OCI-LY3 (cell line): ENCODE data around the gene TMEM132C.

Experiments
- H2AFZ ChIP-seq: fragments of 200-600, 300-600 bp; shearing (Covaris generic); 2 replicates; pipeline ENCODE4 v1.6.0; 2014; ENCODE audit warnings: antibody characterized with exemption, low read depth, low read length
- H3K27ac ChIP-seq: fragments of 200-600, 300-600 bp; sonication (generic); 2 replicates; pipeline ENCODE4 v1.5.1; 2014; ENCODE audit warnings: mild to moderate bottlenecking, low read length, moderate library complexity, mixed read lengths
- H3K27me3 ChIP-seq: fragments of 200-600, 300-600 bp; sonication (generic); 2 replicates; pipeline ENCODE4 v1.6.1; 2014; ENCODE audit warnings: low read depth, low read length, mixed read lengths
- H3K36me3 ChIP-seq: fragments of 200-600, 300-600 bp; sonication (generic); replicated peaks from 2 replicates; pipeline ENCODE3; 2014; ENCODE audit warnings: low read depth, low read length, mixed read lengths
- H3K4me1 ChIP-seq: fragments of 300-600, 200-600 bp; sonication (generic); 2 replicates; pipeline ENCODE4 v1.6.1; 2014; ENCODE audit warnings: low read length, mixed read lengths
- H3K4me2 ChIP-seq: fragments of 200-600, 300-600 bp; sonication (generic); 2 replicates; pipeline ENCODE4 v1.6.1; 2014; ENCODE audit warnings: low read length, mixed read lengths
- H3K4me3 ChIP-seq: fragments of 300-600, 200-600 bp; sonication (generic); 2 replicates; pipeline ENCODE4 v1.5.1; 2014; ENCODE audit warnings: antibody characterized with exemption, mild to moderate bottlenecking, low read length, moderate library complexity
- H3K79me2 ChIP-seq: fragments of 300-600, 200-600 bp; shearing (Covaris generic); 2 replicates; pipeline ENCODE4 v1.6.1; 2014; ENCODE audit warnings: mild to moderate bottlenecking, low read length, mixed read lengths
- H3K9ac ChIP-seq: fragments of 300-600, 200-600 bp; shearing (Covaris generic); 2 replicates; pipeline ENCODE4 v1.6.0; 2014; ENCODE audit warnings: mild to moderate bottlenecking, low read length, moderate library complexity
- H3K9me3 ChIP-seq: fragments of 200-600, 300-600 bp; shearing (Covaris generic); 2 replicates; pipeline ENCODE4 v1.6.1; 2014; ENCODE audit warnings: low read length, mixed read lengths; ENCODE audit not compliant: insufficient read depth
- H4K20me1 ChIP-seq: fragments of 200-600, 300-600 bp; sonication (generic); 2 replicates; pipeline ENCODE4 v1.6.1; 2016; ENCODE audit warnings: low read length, mixed read lengths; ENCODE audit not compliant: insufficient read depth
- EZH2phosphoT487 ChIP-seq: fragments of 200-600 bp; shearing (Covaris generic); IDR thresholded peaks from 2 replicates; pipeline ENCODE4 v1.6.1; 2018; ENCODE audit warnings: antibody characterized with exemption, mixed run types, low read depth
- TF ChIP-seq, protein P1 (sequence below): fragments of 200-600, 300-600 bp; sonication (generic); IDR thresholded peaks from 2 replicates; pipeline ENCODE4 v1.5.1; 2014; ENCODE audit warnings: antibody characterized with exemption, low read length, low read depth

Gene TMEM132C

DNA sequence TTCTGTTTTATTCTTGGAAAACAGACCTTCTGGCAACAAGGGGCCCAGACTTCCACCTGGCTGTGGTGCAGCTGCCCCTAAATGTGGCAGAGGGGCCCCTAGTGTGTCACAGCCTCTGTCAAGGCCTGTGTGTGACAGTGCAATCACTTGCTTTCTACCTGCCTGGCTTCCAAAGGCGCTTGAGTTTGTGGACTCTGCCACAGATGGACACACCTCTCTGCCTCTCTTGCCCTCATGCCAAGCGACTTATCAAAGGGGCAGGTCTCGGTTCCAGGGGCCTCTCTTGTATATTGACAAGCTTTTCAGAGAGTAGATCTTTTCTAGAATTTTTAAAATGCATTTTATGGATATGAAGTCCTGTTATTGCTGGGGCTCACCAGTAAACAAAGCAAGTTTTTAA, 339.6 kb downstream of the TMEM132C start:
- H3K79me2 ChIP-seq, result no peaks in the 10 kb centered on the region
- H3K27me3 ChIP-seq, result peaks cover 10% of the 10 kb centered on the region; the same call in 1 of the 2 replicates
- H3K4me3 ChIP-seq, result no peak overlapping the region
- no peak overlapping the region for H2AFZ ChIP-seq
- TF ChIP-seq, protein P1, sequence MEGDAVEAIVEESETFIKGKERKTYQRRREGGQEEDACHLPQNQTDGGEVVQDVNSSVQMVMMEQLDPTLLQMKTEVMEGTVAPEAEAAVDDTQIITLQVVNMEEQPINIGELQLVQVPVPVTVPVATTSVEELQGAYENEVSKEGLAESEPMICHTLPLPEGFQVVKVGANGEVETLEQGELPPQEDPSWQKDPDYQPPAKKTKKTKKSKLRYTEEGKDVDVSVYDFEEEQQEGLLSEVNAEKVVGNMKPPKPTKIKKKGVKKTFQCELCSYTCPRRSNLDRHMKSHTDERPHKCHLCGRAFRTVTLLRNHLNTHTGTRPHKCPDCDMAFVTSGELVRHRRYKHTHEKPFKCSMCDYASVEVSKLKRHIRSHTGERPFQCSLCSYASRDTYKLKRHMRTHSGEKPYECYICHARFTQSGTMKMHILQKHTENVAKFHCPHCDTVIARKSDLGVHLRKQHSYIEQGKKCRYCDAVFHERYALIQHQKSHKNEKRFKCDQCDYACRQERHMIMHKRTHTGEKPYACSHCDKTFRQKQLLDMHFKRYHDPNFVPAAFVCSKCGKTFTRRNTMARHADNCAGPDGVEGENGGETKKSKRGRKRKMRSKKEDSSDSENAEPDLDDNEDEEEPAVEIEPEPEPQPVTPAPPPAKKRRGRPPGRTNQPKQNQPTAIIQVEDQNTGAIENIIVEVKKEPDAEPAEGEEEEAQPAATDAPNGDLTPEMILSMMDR, result no peak
- TF ChIP-seq EZH2phosphoT487, result no peak
- peaks cover 66% of the 10 kb centered on the region for H3K4me1 ChIP-seq
- H4K20me1 ChIP-seq, result no peaks in the 10 kb centered on the region
- no peaks in the 10 kb centered on the region for H3K36me3 ChIP-seq
- H3K9ac ChIP-seq, result 0 out of 2 replicates have a peak overlapping the region, but pooled peaks have one; percentile 9
- H3K27ac ChIP-seq, result peak overlapping the region; percentile 74; the same call in 1 of the 2 replicates
- H3K9me3 ChIP-seq, result no peaks in the 10 kb centered on the region
- H3K4me2 ChIP-seq, result peak overlapping the region; percentile 51; the same call in 1 of the 2 replicates

DNA sequence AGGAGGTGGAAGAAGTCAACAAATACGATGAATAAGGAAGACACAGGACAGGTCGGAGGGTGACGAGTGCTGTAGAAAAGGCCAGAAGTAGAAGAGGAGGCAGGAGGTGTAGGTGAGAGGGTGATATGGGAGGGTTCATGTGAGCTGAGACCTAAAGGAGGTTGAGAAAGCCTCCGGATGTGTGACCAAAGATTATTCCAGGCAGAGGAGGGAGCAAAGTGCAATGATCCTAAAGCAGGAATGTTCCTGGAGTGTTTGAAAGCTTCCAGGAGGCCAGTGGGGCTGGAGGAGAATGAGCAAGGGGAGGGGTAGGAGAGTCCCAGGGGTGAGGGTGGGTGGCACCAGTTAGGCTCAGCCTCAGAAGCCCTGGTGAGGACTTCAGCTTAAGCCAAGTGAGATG, 340.0 kb downstream of the TMEM132C start:
- no peaks in the 10 kb centered on the region for H3K36me3 ChIP-seq
- no peak overlapping the region for H3K9ac ChIP-seq
- no peaks in the 10 kb centered on the region for H4K20me1 ChIP-seq
- TF ChIP-seq, protein P1, result no peak
- no peak for TF ChIP-seq EZH2phosphoT487
- no peak overlapping the region for H3K4me3 ChIP-seq
- peaks cover 10% of the 10 kb centered on the region; the same call in 1 of the 2 replicates for H3K27me3 ChIP-seq
- no peaks in the 10 kb centered on the region for H3K9me3 ChIP-seq
- H3K4me1 ChIP-seq, result peaks cover 66% of the 10 kb centered on the region
- H3K27ac ChIP-seq, result no peak overlapping the region
- H2AFZ ChIP-seq, result no peak overlapping the region
- no peaks in the 10 kb centered on the region for H3K79me2 ChIP-seq
- peak overlapping the region; percentile 23; the same call in 1 of the 2 replicates for H3K4me2 ChIP-seq

DNA sequence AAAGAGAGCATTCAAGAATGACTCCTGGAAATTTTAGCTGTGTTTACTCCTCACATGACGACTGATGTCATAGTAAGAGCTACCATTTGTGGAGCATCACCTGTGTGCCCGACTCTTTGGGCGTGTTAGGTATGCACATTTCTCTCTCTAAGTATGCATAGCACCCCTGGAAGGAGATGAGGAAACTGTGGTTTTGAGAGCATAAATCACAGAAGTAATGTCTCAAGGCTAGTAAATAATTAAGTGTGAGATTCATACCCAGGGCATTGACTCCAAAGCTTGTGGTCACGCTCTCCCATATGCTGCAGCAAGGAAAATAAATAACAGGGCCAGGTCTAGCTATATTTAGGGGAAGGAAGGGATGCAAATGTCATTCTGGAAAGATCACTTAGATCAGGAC, 340.7 kb downstream of the TMEM132C start:
- no peaks in the 10 kb centered on the region for H3K36me3 ChIP-seq
- no peaks in the 10 kb centered on the region for H3K9me3 ChIP-seq
- H3K27ac ChIP-seq, result no peak overlapping the region
- H3K9ac ChIP-seq, result no peak overlapping the region
- H3K4me1 ChIP-seq, result peaks cover 60% of the 10 kb centered on the region
- H3K79me2 ChIP-seq, result no peaks in the 10 kb centered on the region
- H3K4me3 ChIP-seq, result no peak overlapping the region
- no peak overlapping the region for H2AFZ ChIP-seq
- peak overlapping the region; percentile 23 for H3K4me2 ChIP-seq
- TF ChIP-seq EZH2phosphoT487, result no peak
- TF ChIP-seq, protein P1, result no peak
- no peaks in the 10 kb centered on the region for H4K20me1 ChIP-seq
- H3K27me3 ChIP-seq, result peaks cover 10% of the 10 kb centered on the region; the same call in 1 of the 2 replicates

DNA sequence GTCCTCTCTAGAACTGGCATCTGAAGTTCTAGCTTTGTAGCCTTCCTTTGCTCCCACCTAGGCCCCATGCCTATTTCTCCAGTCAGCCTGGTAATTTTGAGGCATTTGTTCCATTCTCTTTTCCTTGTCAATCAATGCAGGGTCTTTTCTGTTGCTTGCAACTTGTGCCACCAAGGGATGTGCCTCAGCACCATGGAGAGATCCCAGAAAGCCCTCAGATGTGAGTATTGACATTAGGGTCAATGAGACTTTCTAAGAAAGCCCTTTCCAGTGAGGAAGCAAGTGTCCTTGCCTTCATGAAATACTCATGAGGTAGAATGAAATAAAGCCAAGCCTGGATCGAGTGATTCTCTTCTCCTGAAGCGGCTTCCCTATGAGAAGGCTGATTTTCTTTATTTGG, 342.9 kb downstream of the TMEM132C start:
- Histone ChIP-seq H3K4me3 (no peak overlapping the region), H3K27me3 (peaks cover 10% of the 10 kb centered on the region; the same call in 1 of the 2 replicates), H2AFZ (no peak overlapping the region), H3K79me2 (no peaks in the 10 kb centered on the region), H3K9ac (no peak overlapping the region), H4K20me1 (no peaks in the 10 kb centered on the region), H3K4me2 (no peak overlapping the region), H3K27ac (no peak overlapping the region), H3K36me3 (no peaks in the 10 kb centered on the region), H3K4me1 (peaks cover 40% of the 10 kb centered on the region), H3K9me3 (no peaks in the 10 kb centered on the region)
- no peak for TF ChIP-seq EZH2phosphoT487
- TF ChIP-seq, protein P1, result no peak
